ENCODE results near the gene SLC7A14.

The SLC7A14 gene

GRCh38 chr3:170566413-170566812, 19.5 kb downstream of the SLC7A14 start:
- no peaks in the 10 kb centered on the region for H3K27me3 ChIP-seq (ENCODE audit: insufficient read depth, poor library complexity, severe bottlenecking)
- no peak for DNase-seq (ENCODE audit: low spot score)
- H3K4me1 ChIP-seq (ENCODE audit: insufficient read depth, poor library complexity, severe bottlenecking) = no peaks in the 10 kb centered on the region
- ATAC-seq (ENCODE audit: low read depth) = no peak
- no peak for TF ChIP-seq CTCF (IDR thresholded peaks at IDR 0.05; ENCODE audit: poor library complexity, severe bottlenecking)
- no peak overlapping the region for H3K27ac ChIP-seq (ENCODE audit: poor library complexity, severe bottlenecking)
- no peak overlapping the region for H3K4me3 ChIP-seq (ENCODE audit: severe bottlenecking)
- no peaks in the 10 kb centered on the region for H3K9me3 ChIP-seq (ENCODE audit: severe bottlenecking)
- H3K36me3 ChIP-seq (ENCODE audit: low read depth) = no peaks in the 10 kb centered on the region

GRCh38 chr3:170565495-170565894, 20.4 kb downstream of the SLC7A14 start:
- H3K27ac ChIP-seq (ENCODE audit: poor library complexity, severe bottlenecking) = no peak overlapping the region
- TF ChIP-seq CTCF (IDR thresholded peaks at IDR 0.05; ENCODE audit: poor library complexity, severe bottlenecking) = no peak

GRCh38 chr3:170564664-170565063, 21.2 kb downstream of the SLC7A14 start:
- Histone ChIP-seq H3K4me1 (ENCODE audit: insufficient read depth, poor library complexity, severe bottlenecking) (no peaks in the 10 kb centered on the region), H3K36me3 (ENCODE audit: low read depth) (no peaks in the 10 kb centered on the region), H3K9me3 (ENCODE audit: severe bottlenecking) (no peaks in the 10 kb centered on the region), H3K27ac (ENCODE audit: poor library complexity, severe bottlenecking) (no peak overlapping the region), H3K27me3 (ENCODE audit: insufficient read depth, poor library complexity, severe bottlenecking) (no peaks in the 10 kb centered on the region), H3K4me3 (ENCODE audit: severe bottlenecking) (no peak overlapping the region)
- ATAC-seq (ENCODE audit: low read depth) (no peak), DNase-seq (ENCODE audit: low spot score) (no peak)
- no peak for TF ChIP-seq CTCF (IDR thresholded peaks at IDR 0.05; ENCODE audit: poor library complexity, severe bottlenecking)

More at GRCh38 chr3:170565495-170565894, 20.4 kb downstream of the SLC7A14 start:
- DNase-seq (ENCODE audit: low spot score) (no peak), ATAC-seq (ENCODE audit: low read depth) (no peak)
- H3K9me3 ChIP-seq (ENCODE audit: severe bottlenecking) = no peaks in the 10 kb centered on the region
- no peaks in the 10 kb centered on the region for H3K36me3 ChIP-seq (ENCODE audit: low read depth)
- H3K4me1 ChIP-seq (ENCODE audit: insufficient read depth, poor library complexity, severe bottlenecking) = no peaks in the 10 kb centered on the region
- no peak overlapping the region for H3K4me3 ChIP-seq (ENCODE audit: severe bottlenecking)
- no peaks in the 10 kb centered on the region for H3K27me3 ChIP-seq (ENCODE audit: insufficient read depth, poor library complexity, severe bottlenecking)

- Histone ChIP-seq H3K4me3 (ENCODE audit: severe bottlenecking) (no peak overlapping the region), H3K27ac (ENCODE audit: poor library complexity, severe bottlenecking) (no peak overlapping the region), H3K27me3 (ENCODE audit: insufficient read depth, poor library complexity, severe bottlenecking) (no peaks in the 10 kb centered on the region), H3K9me3 (ENCODE audit: severe bottlenecking) (no peaks in the 10 kb centered on the region), H3K4me1 (ENCODE audit: insufficient read depth, poor library complexity, severe bottlenecking) (no peaks in the 10 kb centered on the region), H3K36me3 (ENCODE audit: low read depth) (no peaks in the 10 kb centered on the region)
- ATAC-seq (ENCODE audit: low read depth) (no peak), DNase-seq (ENCODE audit: low spot score) (no peak)
- no peak for TF ChIP-seq CTCF (IDR thresholded peaks at IDR 0.05; ENCODE audit: poor library complexity, severe bottlenecking)
Measured at GRCh38 chr3:170563712-170564423, 22.0 kb downstream of the SLC7A14 start.

GRCh38 chr3:170562080-170562479, 23.8 kb downstream of the SLC7A14 start:
- Histone ChIP-seq H3K36me3 (ENCODE audit: low read depth) (no peaks in the 10 kb centered on the region), H3K27me3 (ENCODE audit: insufficient read depth, poor library complexity, severe bottlenecking) (no peaks in the 10 kb centered on the region), H3K9me3 (ENCODE audit: severe bottlenecking) (no peaks in the 10 kb centered on the region), H3K4me3 (ENCODE audit: severe bottlenecking) (no peak overlapping the region), H3K27ac (ENCODE audit: poor library complexity, severe bottlenecking) (no peak overlapping the region), H3K4me1 (ENCODE audit: insufficient read depth, poor library complexity, severe bottlenecking) (no peaks in the 10 kb centered on the region)
- TF ChIP-seq CTCF (IDR thresholded peaks at IDR 0.05; ENCODE audit: poor library complexity, severe bottlenecking) = no peak
- DNase-seq (ENCODE audit: low spot score) (no peak), ATAC-seq (ENCODE audit: low read depth) (no peak)

All from RWPE2 (cell line).